Right ventricle myocardium inferior (tissue), 1 donor: ENCODE results near the gene VRTN. TPM values are rescaled to one million over a fixed set of nuclear protein-coding genes. Genes with fewer than 3 reads are reported as not detected.
A peak's percentile ranks its signal among the peaks of the same experiment; 100 is the strongest.
"Not testable (repeated sequence)": the region's sequence is repeated elsewhere in the genome, so short reads cannot be mapped to it uniquely, and the experiment has no call there.

Experiments used
- ATAC-seq: fragments of 200-7000 bp; cut with Tn5 transposase; one replicate; pipeline ENCODE4 v1.9.1; 2020; ENCODE audit warnings: mild to moderate bottlenecking, moderate library complexity
- DNase-seq: peaks from one replicate; pipeline ENCODE4 v3.0.0; 2021; ENCODE audit errors: missing footprints
- intact Hi-C: fragments of 100-400 bp; cut with DNase I; formaldehyde crosslinking; loops from one replicate; pipeline ENCODE4 v1.11.0; 2022
- total RNA-seq: library from RNA; stranded (reverse); fragmentation: NEBNext Ultra II Directional; extraction: Animal tissue kit (Norgen Biotek cat#: 25700); gene quantifications from one replicate; pipeline ENCODE4 v1.2.1, GENCODE V29; 2021
- donor health status: DM: no; HTN: yes; CAD: no; lungs with severe emphysema.

Gene VRTN
- total RNA-seq, 1 donor from 2014 or later: not detected

DNA sequence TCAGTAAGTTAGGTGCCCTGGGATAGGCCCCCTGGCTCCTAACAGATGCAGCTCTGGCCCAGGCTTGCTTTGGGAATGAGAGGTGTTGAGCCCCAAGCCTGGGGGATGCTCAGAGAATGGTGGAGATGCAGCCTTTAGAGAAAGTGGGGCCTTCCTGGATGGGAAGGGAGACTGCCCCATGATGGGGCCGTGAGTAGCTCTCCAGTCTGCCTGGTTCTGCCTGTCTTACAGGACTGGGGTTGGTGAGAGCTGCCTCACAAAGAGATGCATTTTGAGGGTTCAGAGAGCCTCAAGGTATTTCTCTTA, 523 bp upstream of the VRTN start:
- intact Hi-C loops: no loop called here
- DNase-seq (no peak), ATAC-seq (no peak)

DNA sequence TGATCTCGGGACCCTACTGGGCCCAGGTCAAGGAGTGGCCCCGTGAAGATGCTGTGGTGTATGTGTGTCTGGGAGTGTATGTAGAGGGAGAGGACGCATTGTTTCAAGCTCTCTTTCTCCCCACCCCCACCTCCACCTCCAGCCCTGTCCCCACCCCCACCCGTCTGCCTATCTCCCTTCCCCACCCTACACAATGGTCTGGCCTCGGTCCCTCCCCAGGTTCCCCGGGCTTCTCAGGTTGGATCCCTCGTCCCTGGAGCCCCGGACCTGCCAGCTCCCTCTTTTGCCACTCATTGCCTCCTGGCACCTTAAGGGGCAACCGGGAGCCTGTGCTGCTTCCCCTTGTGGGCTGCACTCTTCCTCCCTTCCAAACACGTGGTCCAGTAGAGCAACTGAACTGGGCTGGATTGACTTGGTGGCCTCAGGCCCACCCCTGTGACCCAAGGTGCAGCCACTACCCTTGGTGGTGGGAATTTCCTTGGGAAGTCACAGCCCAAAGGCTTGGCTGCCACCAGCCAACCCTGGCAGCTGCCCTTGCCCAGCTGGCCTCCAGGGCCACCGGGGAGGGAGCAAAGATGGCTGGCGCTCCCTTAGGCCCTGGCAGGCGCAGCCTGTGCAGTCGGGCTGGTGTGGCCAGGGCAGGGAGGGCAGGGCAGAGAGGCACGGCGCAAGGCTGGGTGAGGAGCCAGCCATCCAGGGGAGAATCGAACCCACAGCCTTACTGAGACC, 628 bp downstream of the VRTN start:
- intact Hi-C loops: no loop called here
- no peak for DNase-seq
- ATAC-seq: no peak

- DNase-seq (no peak), ATAC-seq (no peak)
- intact Hi-C loops: no loop called here
Observed at GRCh38 chr14:74349757-74350156, 1.5 kb downstream of the VRTN start.

DNA sequence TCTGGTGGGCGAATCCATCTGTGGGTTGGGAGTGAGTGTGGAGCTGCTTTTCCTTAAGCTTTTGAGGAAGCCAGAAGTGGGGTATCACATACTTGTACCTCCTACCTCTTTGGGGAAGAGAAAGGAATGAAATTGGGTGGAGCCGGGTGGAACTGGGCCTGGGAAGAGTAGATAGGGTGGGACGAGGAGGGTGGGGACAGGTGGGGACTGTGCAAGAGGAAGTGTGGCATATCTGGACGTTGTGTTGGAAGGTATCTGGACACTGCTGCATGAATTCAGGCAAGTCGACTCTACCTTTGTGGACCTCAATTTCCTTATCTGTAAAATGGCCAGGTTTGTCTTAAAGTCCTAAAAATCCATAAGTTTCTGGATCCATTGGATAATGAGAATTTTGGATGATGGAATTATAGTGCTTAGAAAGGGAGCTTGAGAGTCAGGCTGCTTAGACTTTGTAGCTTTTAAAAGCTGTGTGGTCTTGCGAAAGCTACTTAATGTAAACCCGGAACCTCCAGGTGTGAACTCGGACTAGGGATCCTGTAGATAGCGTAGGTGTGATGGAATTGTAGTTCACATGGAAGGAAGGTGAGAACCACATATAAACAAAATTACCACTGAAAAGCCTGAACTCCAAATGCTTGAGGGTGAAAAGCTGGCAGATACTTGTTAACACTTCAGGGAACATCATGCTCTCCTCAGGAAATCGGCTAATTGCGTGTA, 2.1 kb downstream of the VRTN start:
- intact Hi-C loops: no loop called here
- no peak for DNase-seq

DNA sequence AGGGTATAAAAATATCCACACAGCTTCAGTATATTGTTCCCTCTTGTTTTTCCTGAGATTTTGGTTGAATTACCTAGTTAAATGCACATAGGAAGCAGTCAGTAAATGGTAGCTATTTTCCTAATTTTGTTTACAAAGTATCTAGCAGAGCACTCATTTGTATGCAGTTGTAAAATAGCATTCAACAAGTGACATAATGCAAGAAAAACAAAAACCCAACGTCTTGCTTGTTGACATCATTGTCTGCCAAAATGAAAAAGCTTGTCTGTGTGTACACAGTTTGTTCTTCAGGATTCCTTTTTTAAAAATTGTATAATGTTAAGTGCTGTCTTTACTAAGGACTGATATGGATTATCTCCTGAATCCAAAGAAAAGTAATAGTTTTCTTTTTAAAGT, 2.7 kb downstream of the VRTN start:
- intact Hi-C loops: no loop called here
- DNase-seq (no peak), ATAC-seq (no peak)

More for the DNA sequence above, 2.1 kb downstream of the VRTN start:
- no peak for ATAC-seq

GRCh38 chr14:74356892-74357575, 8.8 kb downstream of the VRTN start:
- no peak for ATAC-seq
- intact Hi-C loops: no loop called here
- DNase-seq: no peak

DNA sequence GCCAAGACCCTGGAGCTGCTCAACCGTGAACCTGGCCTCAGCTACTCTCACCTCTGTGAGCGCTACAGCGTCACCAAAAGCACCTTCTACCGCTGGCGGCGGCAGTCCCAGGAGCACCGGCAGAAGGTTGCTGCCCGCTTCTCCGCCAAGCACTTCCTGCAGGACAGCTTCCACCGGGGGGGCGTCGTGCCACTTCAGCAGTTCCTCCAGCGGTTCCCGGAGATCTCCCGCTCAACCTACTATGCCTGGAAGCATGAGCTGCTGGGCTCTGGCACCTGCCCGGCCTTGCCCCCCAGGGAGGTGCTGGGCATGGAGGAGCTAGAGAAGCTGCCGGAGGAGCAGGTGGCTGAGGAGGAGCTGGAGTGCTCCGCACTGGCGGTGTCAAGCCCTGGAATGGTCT, 9.3 kb downstream of the VRTN start:
- DNase-seq: no peak
- intact Hi-C loops: no loop called here
- no peak for ATAC-seq

- no peak for DNase-seq
- no peak for ATAC-seq
- intact Hi-C loops: no loop called here
Observed at GRCh38 chr14:74358176-74358829, 10.0 kb downstream of the VRTN start.

DNA sequence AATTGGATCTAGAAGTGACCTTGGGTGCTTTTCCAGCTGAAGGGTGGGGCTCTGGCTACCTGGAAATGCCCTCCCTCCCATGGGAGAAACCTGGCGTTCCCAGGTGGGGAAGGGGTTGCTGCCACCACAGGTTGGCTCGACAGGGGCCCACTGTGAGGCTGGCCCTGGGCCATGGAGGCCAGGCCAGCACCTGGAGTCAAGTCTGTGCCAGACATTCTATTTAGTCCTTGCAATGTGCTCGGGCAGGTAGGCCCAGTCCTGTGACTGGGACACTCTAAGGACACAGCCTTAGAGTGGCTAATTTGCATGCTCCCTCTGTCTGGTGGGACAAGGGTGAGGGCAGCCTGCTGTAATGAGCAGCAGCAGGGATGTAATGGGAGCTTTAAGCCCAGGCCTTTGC, 11.9 kb downstream of the VRTN start:
- DNase-seq (no peak), ATAC-seq (no peak)
- intact Hi-C loops: loop anchor here (5.0 kb wide), 3 partner anchors 132 to 432 kb away; partner anchors contain the start of genes ISCA2, LTBP2 and NPC2

DNA sequence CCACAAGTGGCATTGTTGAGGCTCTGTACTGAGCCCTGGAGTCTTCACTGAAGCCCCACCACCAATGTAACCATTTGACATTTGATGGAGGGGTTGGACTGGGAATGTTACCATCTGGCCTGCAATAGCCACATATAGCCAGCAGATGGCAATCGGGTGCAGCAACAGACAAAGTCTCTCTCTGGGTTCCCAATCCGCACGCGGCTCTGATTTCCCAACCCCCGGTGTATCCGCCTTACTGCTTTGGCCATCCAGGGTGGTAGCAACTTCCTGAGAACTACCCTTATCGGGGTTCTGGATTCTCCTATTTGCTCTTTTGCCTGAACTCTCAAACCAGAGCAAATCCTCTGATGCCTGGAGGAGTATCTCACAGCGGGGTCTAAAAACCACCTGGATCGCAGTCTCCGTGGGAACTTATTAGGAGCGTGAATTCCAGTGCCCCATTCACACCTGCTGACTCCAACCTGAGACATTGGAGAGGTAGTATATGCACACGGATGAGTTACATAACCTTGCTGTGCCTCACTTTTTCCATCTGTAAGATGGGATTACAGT, 14.2 kb downstream of the VRTN start:
- intact Hi-C loops: loop anchor here (2.0 to 5.0 kb wide), 4 partner anchors 116 to 430 kb away; partner anchors contain the start of genes ISCA2, LTBP2 and NPC2
- DNase-seq (peak; percentile 84), ATAC-seq (peak; percentile 79)

DNA sequence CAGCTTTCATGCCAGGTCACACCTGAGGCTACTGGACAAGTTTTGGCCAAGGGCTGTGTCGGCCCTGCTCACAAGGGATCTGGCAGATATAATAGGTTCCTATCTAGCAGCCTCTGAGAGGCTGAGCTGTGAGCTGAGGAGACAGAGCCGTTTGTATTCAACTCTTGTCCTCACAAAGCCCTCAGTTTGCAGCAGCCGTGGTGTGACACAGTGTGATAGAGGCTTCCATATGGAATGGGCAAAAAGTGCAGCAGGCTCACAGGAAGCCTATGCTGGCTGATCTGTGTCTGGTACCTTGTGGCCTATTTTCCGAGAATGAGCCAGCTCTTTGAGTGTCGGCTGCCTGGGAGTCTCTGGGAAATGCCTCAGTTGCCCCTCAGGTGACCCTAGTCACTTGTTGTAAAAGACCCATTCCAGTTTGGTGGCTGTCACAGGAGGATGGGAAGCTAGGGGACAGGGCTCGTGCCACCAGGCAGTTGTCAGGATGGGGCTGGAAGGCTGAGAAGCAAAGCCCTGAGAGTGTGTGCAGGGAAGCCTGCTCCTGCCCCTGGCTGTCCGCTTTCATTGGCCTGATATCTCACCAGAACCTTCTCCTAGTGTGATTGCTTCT, 16.1 kb downstream of the VRTN start:
- intact Hi-C loops: loop anchor here (5.0 kb wide), 3 partner anchors 128 to 428 kb away; partner anchors contain the start of genes ISCA2, LTBP2 and NPC2
- no peak for ATAC-seq
- DNase-seq: no peak

GRCh38 chr14:74368026-74368425, 19.8 kb downstream of the VRTN start:
- ATAC-seq (no peak), DNase-seq (no peak)
- intact Hi-C loops: no loop called here

DNA sequence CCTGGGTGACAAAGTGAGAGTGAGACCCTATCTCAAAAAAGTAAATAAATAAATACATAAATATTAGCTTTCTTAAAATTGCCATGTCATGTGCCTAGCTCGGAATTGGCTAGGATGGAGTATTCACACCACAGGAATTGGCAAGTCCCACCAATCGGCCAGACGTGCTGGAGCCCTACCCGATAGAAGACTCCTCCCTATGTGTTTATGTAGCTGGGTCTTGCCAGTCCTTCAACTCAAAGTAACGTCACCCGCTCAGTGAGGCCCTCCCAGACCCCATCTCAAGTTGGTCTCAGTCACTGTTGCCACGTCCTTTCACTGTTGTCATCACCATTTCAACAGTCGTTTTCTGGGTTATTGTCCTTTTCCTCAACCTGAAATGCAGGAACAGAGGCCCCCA, 20.2 kb downstream of the VRTN start:
- intact Hi-C loops: no loop called here
- ATAC-seq (no peak), DNase-seq (no peak)

DNA sequence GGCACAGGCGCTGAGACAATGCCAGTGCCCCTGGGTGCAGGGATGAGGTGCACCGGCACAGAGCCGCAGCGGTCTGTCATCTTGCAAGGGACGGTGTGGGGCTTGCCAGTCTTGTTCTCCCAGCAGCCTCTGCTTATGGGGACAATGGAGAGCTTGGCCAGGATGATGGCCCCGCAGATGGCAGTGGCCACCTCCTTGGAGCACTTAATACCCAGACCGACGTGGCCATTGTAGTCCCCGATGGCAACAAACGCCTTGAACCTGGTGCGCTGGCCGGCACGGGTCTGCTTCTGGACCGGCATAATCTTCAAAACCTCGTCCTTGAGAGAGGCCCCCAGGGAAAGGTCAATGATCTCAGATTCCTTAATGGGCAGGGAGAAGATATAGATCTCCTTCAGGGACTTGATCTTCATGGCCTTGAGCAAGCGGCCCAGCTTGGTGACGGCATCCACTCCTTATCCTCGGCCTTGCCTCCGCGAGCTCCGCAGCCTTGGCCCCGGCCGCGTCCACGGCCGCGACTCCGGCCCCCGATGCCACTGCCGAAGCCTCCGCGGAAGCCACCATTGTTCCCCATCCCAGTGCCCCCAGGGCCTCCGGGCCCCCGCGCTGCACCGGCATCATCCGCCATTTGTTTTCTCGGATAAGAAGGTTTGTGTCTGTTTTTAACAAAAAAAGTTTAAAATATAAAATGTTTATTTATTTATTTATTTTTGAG, 29.9 kb downstream of the VRTN start:
- ATAC-seq (no peak), DNase-seq (no peak)
- intact Hi-C loops: no loop called here

- intact Hi-C loops: no loop called here
- ATAC-seq: no peak
- DNase-seq: no peak
Observed at GRCh38 chr14:74380172-74380571, 31.9 kb downstream of the VRTN start.

GRCh38 chr14:74380845-74381244, 32.6 kb downstream of the VRTN start:
- ATAC-seq: no peak
- DNase-seq: no peak
- intact Hi-C loops: no loop called here

GRCh38 chr14:74381571-74381970, 33.3 kb downstream of the VRTN start:
- DNase-seq, ATAC-seq, intact Hi-C loops: not testable (repeated sequence)

GRCh38 chr14:74382231-74382630, 34.0 kb downstream of the VRTN start:
- no peak for ATAC-seq
- intact Hi-C loops: no loop called here
- DNase-seq: no peak
